ENCODE measurements around the gene PPP2R5C.

Gene PPP2R5C

DNA sequence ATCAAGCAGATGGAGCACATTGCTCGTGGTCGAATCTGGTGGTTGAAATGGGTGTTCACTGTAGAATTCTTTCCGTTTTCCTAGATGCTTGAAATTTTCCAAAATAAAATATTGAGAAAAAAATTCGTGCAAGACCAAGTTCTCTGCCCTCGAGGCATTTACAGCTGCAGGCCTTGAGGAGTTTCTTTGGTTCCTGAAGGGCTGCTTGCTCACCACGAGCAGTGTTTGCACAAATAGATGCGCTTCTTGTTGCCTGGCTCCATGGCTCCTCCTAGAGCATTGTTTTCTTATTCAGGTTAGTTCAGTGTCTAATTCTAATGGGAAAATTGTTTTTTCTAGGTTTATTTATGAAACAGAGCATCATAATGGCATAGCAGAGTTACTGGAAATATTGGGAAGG, 128.4 kb downstream of the PPP2R5C start:
- DNase-seq = no peak

DNA sequence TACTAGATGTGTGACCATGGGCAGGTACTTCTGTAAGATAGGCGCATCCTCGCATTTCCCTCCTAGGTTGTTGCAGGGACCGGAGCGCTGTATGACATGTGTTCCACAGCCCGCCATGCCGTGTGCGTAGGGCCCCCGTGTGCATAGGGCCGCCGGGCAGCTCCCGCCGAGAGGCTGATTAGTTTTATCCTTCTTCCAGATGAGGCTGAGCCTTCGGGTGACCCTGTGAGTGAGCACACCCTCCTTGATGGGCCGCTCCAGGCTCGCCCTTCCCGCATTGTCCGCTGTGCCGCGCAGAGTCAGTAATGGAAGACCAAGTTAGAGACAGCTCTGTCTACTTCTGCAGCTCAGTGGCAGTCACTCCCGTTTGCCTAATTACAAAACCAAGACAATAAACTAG, 130.0 kb downstream of the PPP2R5C start:
- no peak for DNase-seq

DNA sequence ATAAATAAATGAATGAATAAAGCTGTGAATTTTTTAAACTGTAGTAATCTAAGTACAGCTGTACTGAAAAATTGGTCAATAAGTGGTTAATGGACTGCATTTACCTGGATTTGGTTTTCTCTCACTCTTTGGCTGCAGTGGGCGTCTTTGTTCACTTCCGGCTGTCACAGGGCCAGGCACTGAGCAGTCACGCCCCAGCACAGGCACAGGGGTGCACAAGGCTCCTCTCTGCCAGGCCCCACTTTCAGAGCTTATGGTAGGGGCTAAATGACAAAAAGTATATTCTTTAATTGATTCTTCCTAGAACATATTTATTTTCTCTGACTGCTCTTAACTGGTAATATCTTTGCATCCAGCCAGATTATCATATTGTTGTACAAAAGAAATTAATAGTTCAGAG, 132.2 kb downstream of the PPP2R5C start:
- no peak for DNase-seq

DNA sequence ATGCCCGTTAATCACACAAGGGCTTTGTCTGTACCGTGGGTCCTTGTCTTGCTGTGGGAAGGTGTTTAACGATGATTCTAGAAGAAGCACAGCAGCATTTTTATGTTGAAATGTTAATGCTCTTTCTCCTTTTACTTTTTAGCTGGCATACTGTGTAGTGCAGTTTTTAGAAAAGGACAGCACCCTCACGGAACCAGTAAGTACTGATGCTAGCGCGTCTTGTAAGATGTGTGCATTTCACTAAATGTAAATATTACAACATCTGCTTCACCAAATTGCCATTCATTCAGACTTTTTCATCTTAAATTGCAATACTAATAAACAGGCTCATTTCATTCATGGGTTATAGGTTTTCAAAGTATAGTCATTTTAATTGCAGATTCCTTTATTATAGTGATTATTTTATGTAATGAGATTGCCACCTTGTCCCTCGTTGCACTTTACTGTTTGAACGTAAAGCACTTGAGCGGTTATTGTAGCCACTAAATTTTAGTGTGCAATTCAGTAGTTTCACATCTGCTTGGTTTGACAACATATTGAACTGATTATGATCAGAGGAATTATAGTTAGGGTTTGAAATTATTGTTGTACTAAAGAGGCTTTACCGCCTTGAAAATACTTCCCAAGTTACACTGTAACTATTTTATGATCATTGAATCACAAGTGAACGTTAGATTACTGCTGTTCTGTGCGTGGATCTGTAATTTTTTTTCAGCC, 133.0 kb downstream of the PPP2R5C start:
- DNase-seq = no peak

DNA sequence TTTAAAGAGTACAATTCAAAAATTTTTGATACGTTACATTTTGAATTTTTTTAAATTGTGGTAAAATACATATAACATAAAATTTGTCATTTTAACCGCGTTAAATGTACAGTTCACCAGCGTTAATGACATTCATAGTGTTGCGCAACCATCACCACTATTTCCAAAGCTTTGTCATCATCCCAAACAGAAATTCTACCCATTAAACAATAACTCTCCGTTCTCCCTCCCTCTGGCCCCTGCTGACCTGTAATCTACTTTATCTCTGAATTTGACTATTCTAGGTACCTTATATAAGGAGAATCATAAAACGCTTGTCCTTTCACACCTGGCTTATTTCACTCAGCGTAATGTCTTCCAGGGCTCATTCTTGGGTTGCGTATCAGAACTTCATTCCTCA, 133.7 kb downstream of the PPP2R5C start:
- DNase-seq = no peak

DNA sequence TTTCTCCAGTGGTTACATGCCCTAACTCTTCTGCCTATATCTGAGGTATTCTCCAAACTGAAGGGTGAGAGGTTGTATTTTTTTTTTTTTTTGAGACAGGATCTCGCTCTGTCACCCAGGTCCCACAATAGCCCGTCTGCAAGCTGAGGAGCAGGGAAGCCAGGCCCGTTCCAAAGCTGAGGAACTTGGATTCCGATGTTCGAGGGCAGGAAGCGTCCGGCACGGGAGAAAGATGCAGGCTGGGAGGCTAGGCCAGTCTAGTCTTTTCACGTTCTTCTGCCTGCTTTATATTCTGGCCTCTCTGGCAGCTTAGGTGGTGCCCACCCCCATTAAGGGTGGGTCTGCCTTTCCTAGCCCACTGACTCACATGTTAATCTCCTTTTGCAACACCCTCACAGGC, 135.8 kb downstream of the PPP2R5C start:
- no peak for DNase-seq

DNA sequence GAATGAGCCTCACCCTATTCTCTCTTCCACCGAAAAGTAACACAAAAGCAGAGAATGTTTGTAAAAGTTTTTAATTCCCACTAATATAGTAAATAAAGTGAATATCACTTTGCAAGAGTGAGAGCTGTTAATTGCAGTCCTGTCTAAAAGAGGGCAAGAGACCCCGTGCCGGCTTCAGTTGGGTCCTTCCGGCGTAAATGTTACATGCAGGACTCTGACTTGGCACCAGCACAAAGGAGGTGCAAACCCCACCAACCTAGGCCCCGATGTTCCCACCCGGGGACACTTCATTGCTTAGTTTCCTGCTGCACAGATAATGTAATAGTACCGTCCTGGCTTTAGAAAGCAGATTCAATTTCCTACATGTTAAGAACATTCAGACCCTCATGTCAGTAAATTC, 136.9 kb downstream of the PPP2R5C start:
- DNase-seq = no peak

DNA sequence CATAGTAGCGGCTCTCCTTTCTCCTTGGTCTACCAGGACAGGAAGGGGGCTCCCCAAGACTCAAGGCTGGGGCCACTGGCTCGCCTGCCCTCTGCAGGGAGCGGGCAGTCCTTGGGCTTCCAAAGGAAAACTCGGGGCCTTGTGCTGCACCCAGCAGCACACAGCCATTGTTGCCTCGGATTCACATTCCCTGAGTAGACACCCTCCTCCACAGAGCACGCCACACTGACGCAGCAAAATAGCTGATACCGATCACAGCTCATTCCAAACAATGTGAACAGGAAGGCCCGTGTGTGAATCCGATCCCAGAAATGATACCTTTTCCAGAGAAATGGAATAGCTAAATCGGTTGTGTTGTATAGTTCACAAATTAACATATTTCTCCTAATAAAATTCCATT, 137.8 kb downstream of the PPP2R5C start:
- DNase-seq = no peak

DNA sequence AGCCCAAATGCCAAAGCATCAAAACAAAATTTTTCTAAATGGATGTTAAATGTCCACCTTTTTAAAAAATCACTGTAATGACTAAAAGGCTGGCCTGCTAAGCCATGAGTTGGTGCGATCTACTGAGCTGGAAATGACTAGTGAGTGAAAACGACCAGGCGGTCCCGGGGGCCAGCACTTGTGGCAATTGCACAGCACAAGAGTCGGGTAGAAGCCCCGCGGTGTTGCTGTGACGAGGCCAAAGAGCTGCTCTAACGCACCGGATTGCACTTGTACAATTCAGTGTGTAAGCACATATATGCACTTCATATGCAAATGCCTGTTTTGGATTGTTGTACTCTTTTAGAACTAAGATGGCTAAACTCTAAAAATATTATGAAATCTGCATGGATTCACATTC, 138.7 kb downstream of the PPP2R5C start:
- DNase-seq = no peak

DNA sequence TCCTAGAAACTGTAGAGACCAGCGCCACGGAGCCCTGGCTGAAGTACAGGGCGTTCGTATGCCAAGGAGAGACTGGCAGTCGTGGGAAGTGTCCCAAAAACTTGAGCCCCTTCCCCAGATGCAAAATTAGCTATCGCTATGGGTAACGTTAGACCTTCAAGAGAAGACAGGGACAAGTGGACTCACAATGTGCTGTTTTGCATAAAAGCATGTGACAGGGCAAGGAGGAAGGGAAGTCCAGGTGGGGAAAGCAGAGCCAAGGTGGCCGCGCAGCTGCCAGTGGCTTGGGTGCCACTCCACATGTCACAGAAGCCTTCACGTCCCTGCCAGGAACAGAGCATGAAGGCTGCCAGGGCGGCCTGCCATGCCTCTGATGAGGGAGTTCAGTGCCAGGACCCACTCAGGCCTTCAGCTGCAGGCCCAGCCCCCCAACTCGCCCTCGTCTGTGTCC, 141.6 kb downstream of the PPP2R5C start:
- DNase-seq = peak in 12 of 14 donors; percentile 4 to 86 (median 59)

DNA sequence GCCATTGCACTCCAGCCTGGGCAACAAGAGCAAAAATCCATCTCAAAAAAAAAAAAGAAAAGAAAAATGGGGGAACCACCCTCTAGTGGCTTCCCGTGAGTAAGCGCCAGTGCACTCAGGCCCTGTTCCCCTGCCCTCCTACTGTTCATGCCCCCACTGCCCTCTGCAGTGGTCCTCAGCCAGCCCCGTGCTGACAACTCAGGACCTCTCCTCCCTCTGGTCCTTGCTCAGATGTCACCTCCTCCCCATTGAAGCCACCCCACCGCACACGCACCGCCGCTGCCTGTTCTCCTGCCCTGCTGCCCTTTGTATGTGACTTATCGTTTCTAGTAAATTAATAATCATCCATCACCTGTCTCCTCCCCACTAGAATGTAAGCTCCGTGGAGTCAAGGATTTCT, 144.1 kb downstream of the PPP2R5C start:
- no peak for DNase-seq

DNA sequence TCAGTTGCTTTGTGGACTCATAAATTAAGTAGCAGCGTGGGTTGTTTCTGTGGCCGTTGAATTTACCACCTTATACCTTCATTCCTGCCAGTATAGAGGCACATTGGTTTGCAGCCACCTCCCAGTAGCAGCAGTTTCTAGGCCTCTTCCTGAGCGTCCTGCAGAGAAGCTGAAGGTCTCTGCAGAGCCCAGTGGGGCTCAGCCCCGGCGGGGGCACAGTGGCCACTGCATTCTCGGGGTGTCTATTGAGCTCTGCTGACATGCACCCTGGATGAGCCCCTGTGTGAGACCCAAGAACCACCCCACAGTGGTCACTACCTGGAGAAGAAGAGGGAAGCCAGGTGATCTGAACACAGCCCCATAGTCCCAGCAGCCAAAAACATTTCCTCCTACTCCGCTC, 145.1 kb downstream of the PPP2R5C start:
- DNase-seq = no peak

DNA sequence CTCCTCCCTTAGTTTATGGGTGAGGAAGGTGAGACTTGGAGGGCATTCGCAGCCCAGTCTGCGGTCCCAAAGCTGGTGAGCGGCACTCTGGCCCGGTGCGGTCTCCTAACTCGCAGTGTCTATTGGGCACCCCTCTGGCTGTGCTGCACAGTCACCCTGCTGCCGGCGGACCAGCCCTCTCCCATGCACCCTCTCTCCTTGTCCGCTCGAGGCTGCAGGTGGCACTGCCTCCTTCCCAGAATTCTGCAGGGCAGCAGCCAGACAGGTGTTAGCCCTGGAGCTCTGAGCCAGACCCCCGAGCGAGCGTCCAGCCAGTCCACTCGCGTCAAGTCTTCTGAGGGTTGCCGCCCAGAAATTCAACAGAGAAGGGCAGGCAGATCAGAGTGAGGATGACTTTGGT, 146.1 kb downstream of the PPP2R5C start:
- DNase-seq = no peak

DNA sequence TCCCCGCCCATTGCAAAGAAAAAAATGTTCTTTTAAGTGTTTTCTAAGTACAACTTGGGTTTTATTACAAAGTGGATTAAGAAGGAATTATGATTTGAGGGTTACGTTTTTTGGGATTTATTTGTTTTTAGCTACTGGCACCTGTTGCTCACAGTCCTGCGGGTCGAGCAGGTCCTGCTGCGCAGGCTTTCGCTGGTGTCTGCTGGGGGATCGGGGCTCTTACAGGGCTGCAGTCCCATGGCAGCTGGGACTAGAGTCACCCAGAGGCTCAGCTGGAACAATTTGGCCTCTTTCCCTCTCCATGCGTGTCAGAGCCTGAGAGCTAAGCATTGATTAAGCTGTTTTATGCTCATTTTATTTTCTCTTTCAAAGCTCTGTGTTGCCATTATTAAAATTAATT, 147.3 kb downstream of the PPP2R5C start:
- DNase-seq = no peak

DNA sequence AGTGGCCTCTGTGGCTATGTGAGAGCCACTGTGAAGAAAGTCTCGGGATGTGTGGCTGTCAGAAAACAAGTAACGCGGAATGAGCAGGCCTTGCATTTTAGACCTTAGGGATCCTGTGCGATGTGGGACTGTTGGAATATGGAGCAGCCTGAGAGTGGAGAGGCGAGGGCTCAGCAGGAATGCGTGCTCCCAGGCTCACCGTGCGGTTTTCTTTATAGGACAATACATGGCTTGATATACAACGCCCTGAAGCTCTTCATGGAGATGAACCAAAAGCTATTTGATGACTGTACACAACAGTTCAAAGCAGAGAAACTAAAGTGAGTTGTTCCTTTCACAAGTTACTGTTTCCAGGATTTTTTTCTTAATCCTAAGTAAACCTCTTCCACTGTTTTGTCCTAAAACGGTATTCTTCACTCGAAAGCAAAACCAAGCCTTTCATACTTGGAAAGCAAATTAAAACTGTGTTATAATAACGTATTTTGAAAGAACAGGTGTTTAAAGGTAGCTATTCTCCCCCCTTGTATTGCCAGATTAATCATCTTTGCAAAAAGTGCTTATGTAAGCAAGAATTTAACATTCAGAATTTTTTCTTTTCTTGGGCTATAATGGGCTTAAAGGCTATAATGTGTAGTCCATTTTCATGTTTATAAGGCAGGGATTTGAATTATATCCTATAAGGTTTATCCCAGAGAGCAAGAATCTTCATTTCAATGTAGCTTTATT, 148.0 kb downstream of the PPP2R5C start:
- DNase-seq = no peak

DNA sequence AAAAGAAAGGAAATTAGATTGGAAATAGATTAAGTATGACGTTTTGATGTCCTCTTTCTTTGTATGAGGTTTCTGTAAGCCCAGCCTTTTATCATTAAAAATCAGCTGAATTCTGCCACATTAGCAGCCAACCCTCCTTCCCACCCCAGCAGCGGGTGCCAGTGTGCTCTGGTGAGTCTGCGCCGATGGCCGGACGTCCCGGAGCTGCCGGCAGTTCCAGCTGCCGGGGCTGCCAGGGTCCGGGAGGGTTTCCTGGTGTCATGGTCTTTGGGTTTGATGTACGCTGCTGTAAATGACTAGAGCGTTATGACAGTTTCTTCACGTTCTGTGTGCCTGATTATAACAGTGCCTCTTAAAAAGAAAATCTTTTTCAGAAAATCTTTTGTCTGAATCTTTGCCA, 151.3 kb downstream of the PPP2R5C start:
- no peak for DNase-seq

DNA sequence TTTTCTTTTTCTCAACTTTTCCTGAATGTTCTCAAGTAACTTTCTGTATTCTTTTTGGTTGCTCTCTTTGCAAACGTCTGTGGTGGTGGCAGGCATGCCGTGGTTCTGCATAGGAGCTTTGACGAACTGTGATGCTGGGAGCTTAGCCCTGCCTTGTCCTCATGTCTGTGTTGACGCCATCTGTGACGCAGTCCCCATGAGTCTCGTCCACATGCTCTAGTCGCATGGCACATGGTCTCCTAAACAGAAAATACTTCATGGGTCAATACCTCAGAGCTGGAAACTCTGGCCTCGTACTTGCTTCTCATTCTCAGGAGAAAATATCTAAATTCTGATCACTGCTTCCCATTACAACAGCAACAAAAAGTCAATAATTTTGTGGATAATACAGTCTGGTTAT, 152.6 kb downstream of the PPP2R5C start:
- DNase-seq = no peak

DNA sequence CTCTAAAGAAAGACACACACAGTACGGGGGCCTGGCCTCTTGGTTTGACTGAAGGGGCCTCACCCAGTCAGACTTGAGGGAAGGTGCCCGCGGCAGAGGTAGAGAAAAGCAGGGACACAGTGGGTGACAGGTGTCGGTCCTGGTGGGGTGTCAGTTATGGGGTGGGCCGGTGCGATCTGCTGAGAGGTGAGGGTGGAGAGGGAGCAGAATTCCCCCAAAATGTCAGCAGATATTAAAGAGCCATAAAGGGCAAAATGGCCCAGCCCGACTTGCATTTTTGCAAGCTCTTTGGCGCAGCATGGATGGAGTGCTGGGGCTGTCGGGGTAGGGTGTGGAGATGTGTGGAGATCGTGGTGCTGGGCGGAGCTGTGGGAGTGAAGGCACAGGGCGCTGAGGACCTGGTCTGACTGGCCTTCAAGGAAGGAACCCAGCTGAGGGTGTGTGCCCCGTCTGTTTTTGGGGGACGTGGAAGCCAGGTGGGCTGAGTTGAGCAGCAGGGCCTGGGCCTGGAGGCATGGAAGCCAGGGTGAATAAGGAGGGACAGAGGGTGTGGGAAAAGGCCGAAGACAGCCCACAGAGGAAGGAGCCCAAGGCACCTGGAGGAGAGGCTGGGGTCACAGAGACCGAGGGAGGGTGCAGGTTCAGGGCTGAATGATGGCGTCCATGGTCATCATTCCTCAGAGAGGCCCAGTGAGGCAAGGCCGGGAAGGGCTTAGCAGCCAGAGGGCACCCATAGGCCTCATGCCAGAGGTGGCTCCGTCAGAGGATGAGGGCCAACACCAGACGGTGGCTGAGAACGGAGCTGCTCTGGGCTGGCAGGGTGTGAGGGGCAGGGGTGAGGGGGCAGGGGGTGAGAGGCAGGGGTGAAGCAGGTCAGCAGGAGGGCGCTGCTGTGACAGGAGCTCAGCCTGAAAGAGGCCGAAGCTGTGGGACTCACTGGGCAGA, 154.6 kb downstream of the PPP2R5C start:
- no peak for DNase-seq

DNA sequence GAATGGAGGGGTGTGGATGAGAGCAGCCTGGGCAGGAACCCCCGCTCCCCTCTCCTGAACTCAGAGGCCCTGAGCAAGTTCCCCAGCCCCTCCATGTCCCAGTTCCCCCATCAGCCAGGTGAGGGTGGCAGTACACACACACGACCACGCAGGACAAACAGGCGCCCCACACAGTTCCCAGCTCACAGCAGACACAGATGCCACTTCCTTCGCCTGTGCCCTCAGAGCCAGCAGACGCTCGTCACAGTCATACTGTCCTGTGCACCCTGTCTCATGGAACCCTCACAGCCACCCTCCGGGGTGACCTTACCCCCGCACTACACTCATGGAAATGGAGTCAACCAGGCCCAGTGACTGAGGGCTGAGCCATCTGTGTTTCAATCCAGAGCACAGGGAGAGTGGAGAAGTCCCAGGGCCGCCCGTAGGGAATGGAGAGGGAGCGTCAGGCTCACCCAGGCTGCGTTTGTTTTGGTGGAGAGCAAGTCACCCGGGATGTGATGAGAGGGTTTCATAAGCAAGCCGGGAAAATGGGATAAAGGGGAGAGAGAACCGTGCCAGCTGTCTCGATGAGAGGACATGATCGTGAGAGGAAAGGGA, 155.4 kb downstream of the PPP2R5C start:
- no peak for DNase-seq

DNA sequence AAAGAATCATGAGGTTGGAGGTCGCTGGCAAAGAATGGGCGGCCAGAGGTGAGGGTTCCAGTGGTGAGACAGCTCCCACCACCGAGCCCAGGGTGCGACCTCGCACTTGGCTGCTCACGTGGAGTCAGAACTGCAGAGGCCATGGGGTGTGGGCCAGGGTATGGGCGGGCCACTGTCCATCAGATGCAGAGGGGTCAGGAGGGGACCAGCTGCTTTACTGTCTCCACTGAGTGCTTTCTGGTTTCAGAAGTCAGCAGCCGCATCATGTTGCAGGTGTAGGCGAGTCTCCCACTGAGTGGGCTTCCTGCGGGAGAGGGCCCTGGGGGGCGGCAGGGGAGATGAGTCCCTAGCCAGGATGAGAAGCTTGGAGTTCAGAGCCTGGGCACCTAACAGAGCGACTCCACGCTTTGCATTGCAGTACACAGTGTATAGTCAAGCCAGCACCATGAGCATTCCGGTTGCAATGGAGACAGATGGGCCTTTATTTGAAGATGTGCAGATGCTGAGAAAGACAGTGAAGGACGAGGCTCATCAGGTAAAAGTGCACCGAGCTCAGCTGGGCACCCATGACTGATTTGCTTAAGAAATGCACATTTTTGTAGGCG, 156.0 kb downstream of the PPP2R5C start:
- DNase-seq = no peak

DNA sequence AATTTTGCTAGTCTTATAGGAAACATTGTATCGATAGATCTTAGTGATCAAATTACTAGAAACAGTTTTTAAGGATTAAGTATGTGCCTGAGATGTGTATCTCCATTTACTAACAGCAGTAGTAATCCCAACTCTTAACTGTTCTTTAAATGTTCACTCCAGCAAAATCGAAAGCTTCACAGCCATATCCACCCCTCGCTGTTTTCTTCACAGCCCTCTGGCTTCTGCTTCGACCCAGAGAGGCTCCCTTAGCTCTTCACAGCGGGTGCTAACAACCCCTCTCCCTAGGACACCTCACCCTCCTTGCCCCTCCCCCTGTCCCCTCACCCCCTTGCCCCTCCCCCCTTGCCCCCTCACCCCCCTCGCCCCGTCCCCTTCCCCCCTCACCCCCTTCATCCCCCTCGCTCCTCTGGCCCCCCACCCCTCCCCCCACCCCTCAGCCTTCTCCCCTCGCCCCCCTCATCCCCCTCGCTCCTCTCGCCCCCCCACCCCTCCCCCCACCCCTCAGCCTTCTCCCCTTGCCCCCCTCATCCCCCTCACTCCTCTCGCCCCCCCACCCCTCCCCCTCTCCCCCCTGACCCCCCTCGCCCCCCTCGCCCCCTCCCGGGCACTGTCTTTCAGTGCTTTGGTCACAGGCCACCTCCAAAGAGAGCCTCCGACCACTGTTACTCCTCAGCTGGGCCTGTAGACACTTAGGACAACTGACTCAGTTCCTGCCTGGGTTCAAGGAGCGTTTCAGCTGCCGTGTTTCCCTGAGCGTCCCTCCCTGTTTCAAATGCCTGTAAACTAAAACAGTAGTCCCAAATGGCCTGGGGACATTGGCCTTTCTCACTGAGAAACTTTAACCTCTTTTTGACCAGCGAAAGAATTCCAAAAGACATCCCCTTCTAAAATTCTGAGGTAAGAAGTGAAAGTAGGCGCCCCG, 156.8 kb downstream of the PPP2R5C start:
- DNase-seq = no peak
